GM12892 (cell line): ENCODE data around the gene PPP1R9A.

Source experiments
- POLR2A ChIP-seq: IDR thresholded peaks from 2 replicates; pipeline ENCODE4 v1.6.1; 2011; ENCODE audit warnings: low read depth, low read length, control low read depth
- POLR2AphosphoS5 ChIP-seq: IDR thresholded peaks from 2 replicates; pipeline ENCODE4 v1.6.1; 2011; ENCODE audit warnings: low read depth, low read length, control low read depth
- TAF1 ChIP-seq: IDR thresholded peaks from 2 replicates; pipeline ENCODE4 v1.6.1; 2011; ENCODE audit warnings: low read depth, mild to moderate bottlenecking, control low read depth, low read length, borderline replicate concordance

DNA sequence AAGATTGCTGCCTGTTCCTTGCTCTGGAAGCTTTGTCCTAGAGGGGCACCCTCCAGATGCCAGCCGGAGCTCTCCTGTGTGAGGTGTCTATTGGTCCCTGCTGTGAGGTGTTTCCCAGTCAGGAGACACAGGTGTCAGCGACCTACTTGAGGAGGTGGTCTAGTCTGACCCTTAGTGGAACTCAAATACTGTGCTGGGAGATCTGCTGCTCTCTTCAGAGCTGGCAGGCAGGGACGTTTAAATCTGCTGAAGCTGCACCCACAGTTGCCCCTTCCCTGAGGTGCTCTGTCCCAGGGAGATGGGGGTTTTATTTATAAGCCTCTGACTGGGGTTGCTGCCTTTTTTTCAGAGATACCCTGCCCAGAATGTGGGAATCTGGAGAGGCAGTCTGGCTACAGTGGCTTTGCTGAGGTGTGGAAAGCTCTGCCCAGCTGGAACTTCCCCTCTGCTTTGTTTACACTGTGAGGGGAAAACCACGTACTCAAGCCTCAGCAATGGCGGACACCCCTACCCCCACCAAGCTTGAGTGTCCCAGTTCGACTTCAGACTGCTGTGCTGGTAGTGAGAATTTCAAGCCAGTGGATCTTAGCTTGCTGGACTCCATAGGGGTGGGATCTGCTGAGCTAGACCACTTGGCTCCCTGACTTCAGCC, 119.2 kb downstream of the PPP1R9A start:
- TF ChIP-seq POLR2A, result no peak
- no peak for TF ChIP-seq POLR2AphosphoS5
- no peak for TF ChIP-seq TAF1
